Left ventricle myocardium superior (tissue), 1 donor: ENCODE results near the gene EBF3. TPM values are rescaled to one million over a fixed set of nuclear protein-coding genes. Genes with fewer than 3 reads are reported as not detected.

ENCODE experiments used
- ATAC-seq: fragments of 200-7000 bp; cut with Tn5 transposase; one replicate; pipeline ENCODE4 v1.9.1; 2020; ENCODE audit warnings: mild to moderate bottlenecking, moderate library complexity
- DNase-seq: peaks from one replicate; pipeline ENCODE4 v3.0.0-alpha.2; 2020
- intact Hi-C: fragments of 100-400 bp; cut with micrococcal nuclease; formaldehyde crosslinking; loops from one replicate; pipeline ENCODE4 v1.11.0; 2022
- microRNA-seq: library from miRNA; unstranded; fragments of <30 nt; microRNA quantifications from one replicate; pipeline ENCODE4 v1.2.0, GENCODE V29; 2020; ENCODE audit warnings: borderline number of aligned reads
- total RNA-seq: library from RNA; stranded (reverse); fragmentation: NEBNext Ultra II Directional; extraction: Animal tissue kit (Norgen Biotek cat#: 25700); gene quantifications from one replicate; pipeline ENCODE4 v1.2.1, GENCODE V29; 2021
- donor health status: DM: no; HTN: yes; CAD: no; lungs with severe emphysema.

Gene EBF3
- total RNA-seq, 1 donor from 2014 or later: 7.1 TPM

- intact Hi-C loops: no loop called here
- ATAC-seq (no peak), DNase-seq (no peak)
These were observed 164.1 kb downstream of the EBF3 start for GRCh38 chr10:129799942-129800341.

DNA sequence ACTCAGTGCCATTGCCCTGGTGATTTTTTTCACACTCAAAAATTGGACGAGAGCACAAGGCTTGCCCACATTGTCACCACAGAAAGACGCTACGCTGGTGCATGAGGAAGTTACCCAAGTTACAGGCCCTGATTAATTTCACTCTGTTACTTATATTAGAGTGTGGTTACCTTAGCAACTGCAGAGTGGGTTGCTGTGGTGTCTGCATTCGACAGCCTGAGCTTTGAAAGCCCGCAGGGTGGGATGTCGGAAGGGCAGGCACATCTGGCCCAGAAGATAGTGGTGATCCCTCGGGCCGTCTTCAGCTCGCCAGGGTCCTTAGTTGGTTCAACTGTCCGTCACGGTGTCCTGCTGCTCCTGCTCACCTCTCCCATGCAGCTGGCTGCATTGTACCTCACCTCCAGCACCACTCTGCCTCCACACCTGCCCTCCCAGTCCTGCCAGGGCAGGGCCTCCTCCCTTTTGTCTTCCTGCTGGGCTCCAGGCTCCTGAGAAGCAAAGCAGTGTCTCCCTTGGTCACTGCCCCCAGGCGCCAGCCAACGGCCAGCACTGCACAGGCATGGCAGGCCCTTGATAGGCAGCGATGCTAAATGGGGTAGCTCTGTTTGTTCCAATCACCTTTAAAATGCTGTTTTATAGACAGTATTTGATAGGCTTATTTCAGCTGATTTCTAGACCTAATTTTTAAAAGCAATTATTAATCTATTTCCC lies 167.2 kb downstream of the EBF3 start:
- ATAC-seq (no peak), DNase-seq (no peak)
- intact Hi-C loops: no loop called here

- DNase-seq: no peak
- intact Hi-C loops: no loop called here
- no peak for ATAC-seq
These were observed 170.1 kb downstream of the EBF3 start for GRCh38 chr10:129793996-129794395.

- no peak for DNase-seq
- no peak for ATAC-seq
- intact Hi-C loops: no loop called here
These were observed 170.6 kb downstream of the EBF3 start for GRCh38 chr10:129793479-129793878.

GRCh38 chr10:129792864-129793263 lies 171.2 kb downstream of the EBF3 start:
- DNase-seq (no peak), ATAC-seq (no peak)
- intact Hi-C loops: no loop called here

DNA sequence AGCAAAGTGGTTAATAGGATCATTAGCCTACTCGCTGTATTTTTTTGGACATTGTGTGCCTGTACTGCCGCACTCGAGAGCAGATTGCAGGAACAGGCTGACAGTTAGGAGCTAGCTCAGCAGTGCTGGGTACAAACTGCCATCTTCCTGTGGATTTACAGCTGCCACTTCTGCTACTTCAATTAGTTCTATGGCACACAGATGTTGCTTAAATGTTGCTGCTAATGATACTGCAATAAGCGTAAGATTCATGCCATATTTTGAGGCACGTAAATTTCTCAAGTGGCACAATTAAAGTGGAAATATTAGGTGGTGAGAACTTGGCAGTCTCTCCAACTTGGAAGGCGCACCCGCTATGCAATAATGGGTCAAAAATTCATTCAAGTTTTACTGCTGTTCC lies 171.9 kb downstream of the EBF3 start:
- DNase-seq (no peak), ATAC-seq (no peak)
- intact Hi-C loops: no loop called here

GRCh38 chr10:129790715-129791446 lies 173.2 kb downstream of the EBF3 start:
- DNase-seq (no peak), ATAC-seq (no peak)
- intact Hi-C loops: no loop called here

DNA sequence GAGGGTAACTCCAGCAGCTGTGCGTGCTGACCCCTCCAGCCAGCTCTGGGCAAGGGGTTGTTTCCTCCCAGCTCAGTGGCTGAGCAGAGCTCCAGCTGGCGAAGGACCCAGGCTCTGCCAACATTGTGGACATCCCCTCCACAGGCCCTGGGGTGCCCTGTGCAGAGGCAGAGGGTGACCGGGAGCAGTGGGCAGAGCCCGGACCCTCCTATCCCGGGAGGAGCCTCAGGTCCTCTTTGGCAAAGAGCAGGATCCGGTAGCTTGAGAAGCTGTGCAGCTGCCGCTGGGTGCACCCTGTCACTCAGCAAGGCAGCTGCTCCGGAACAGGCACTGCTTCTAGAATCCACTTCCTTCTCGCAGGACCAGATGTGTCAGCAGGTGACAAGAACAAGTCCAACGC lies 175.9 kb downstream of the EBF3 start:
- no peak for ATAC-seq
- DNase-seq: no peak
- intact Hi-C loops: no loop called here

GRCh38 chr10:129787557-129787956 lies 176.5 kb downstream of the EBF3 start:
- DNase-seq: no peak
- no peak for ATAC-seq
- intact Hi-C loops: no loop called here

DNA sequence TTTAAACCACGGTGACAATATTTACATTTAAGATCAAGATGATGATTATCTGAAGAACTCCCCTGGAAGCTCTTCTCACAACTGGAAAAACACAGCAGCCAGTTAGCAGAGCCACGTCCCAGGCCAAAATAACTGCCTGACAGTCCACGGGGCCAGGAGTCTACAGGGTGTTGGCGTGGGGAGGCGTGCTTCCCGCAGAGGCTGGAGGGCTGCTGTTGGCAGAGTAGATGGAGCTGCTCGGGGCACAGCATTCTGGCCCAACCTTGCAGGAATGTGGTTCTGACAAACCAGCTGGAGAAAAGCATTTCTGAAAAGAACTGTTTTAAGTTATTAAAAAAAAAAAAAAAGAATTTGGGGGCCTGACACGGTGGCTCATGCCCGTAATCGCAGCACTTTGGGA lies 177.9 kb downstream of the EBF3 start:
- ATAC-seq (no peak), DNase-seq (no peak)
- intact Hi-C loops: no loop called here

DNA sequence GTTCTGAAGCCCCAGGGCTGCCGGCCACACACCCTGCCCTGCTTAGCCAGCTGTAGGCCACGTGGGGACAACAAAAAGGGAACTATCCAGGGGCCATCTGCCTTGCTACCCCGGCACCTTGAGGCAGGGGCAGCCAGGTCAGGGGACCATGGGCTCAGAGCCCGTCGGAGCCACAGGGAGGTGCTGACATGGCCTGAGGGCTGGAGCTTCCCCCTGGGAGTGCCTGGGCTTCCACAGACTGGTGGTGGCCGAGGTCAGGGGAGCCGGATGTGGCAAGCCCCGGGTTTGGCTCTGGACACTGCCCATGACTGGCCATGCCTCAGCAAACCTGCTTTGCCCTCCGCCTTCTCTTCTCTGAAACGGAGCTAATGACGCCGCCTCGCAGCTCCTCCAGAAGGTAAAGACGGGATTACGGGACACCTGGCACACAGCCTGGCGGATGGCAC lies 178.5 kb downstream of the EBF3 start:
- intact Hi-C loops: no loop called here
- DNase-seq: no peak
- no peak for ATAC-seq

Small RNAs within 50 kb of the gene (microRNA-seq; reads per million reads assigned to microRNA genes)
- not detected for gene MIR4297

Other genes starting within 250 kb of the EBF3 start
- gene C10orf143, start 146.6 kb upstream of the EBF3 start, total RNA-seq: 1.3 TPM
- gene GLRX3, start 172.1 kb upstream of the EBF3 start, total RNA-seq: 64.8 TPM